ENCODE measurements around the gene IGSF6. TPM values are rescaled to one million over a fixed set of nuclear protein-coding genes. Genes with fewer than 3 reads are reported as not detected.

IGSF6 gene
- total and polyA plus RNA-seq, 2 of the 8 experiments (the other 6 are each of a cell fraction or from before 2014, with no cell fraction given): not detected

GRCh38 chr16:21697032-21697431 is 44.6 kb upstream of the IGSF6 start (continued):
- TF ChIP-seq CHD7 (IDR thresholded peaks at IDR 0.05; ENCODE audit: insufficient replicate concordance, low read length): no peak
- no peak for TF ChIP-seq TCF12 (IDR thresholded peaks at IDR 0.05; ENCODE audit: low read depth, low read length)
- TF ChIP-seq CHD2 (IDR thresholded peaks at IDR 0.05; ENCODE audit: low read length): no peak
- TF ChIP-seq MAFK (IDR thresholded peaks at IDR 0.05; ENCODE audit: low read depth, low read length): no peak
- TF ChIP-seq CEBPB (IDR thresholded peaks at IDR 0.05; ENCODE audit: low read depth, low read length): no peak
